Vagina (tissue), 2 donors: ENCODE results near the gene REXO4. TPM values are rescaled to one million over a fixed set of nuclear protein-coding genes. Genes with fewer than 3 reads are reported as not detected.
"Not testable (repeated sequence)": the region's sequence is repeated elsewhere in the genome, so short reads cannot be mapped to it uniquely, and the experiment has no call there.

ENCODE experiments used
- DNase-seq, 2 donors: peaks; one replicate each; pipeline ENCODE4 v3.0.0-alpha.2; 2017; ENCODE audit errors: extremely low spot score in 2 of 2
- H3K27ac ChIP-seq: fragments of 200-600 bp; sonication (generic); one replicate; pipeline ENCODE4 v1.5.1; 2019
- H3K27me3 ChIP-seq: fragments of 200-600 bp; sonication (generic); one replicate; pipeline ENCODE4 v1.5.1; 2019
- H3K36me3 ChIP-seq, 2 donors: fragments of 200-600 bp; sonication (generic); one replicate each; pipeline ENCODE4 v1.5.1; 2017 to 2019
- H3K4me1 ChIP-seq: fragments of 200-600 bp; sonication (generic); one replicate; pipeline ENCODE4 v1.5.1; 2019
- H3K4me3 ChIP-seq, 2 donors: fragments of 200-600 bp; sonication (generic); 1 replicate in 1 of 2; 2 replicates in 1 of 2; pipeline ENCODE4 v1.5.1; 2016 to 2019
- H3K9me3 ChIP-seq: fragments of 200-600 bp; sonication (generic); one replicate; pipeline ENCODE4 v1.5.1; 2019
- CTCF ChIP-seq, 3 experiments: fragments of 450-650 bp in 2 of 3; fragments of 200-600 bp in 1 of 3; sonication (generic) in 1 of 3; IDR thresholded peaks; one replicate each; pipeline ENCODE4 v1.5.1; 2017 to 2019; ENCODE audit warnings: antibody characterized with exemption in 3 of 3, mild to moderate bottlenecking in 2 of 3, moderate library complexity in 2 of 3
- POLR2A ChIP-seq, 2 donors: fragments of 450-650 bp; IDR thresholded peaks; one replicate each; pipeline ENCODE4 v1.6.1; 2017; ENCODE audit warnings: antibody characterized with exemption in 2 of 2, mild to moderate bottlenecking in 2 of 2, moderate library complexity in 2 of 2
- POLR2AphosphoS5 ChIP-seq, 2 donors: sonication (generic); formaldehyde crosslinking; IDR thresholded peaks; one replicate each; pipeline ENCODE4 v1.9.0; 2017; ENCODE audit warnings: antibody characterized with exemption in 2 of 2, mild to moderate bottlenecking in 2 of 2, low read depth in 1 of 2; ENCODE audit not compliant: insufficient read depth in 1 of 2
- intact Hi-C: fragments of 100-400 bp; cut with DNase I; formaldehyde crosslinking; loops from one replicate; pipeline ENCODE4 v1.15.1; 2023
- total RNA-seq: library from RNA; depleted of rRNA; stranded (reverse); fragments of >200 nt; gene quantifications from one replicate; pipeline ENCODE4 v1.2.3, GENCODE V29; 2016

REXO4 gene
- total RNA-seq, 1 donor from 2014 or later: 17.2 TPM

GRCh38 chr9:133393399-133393798 is 24.4 kb downstream of the REXO4 start:
- Histone ChIP-seq H3K4me1 (no peaks in the 10 kb centered on the region), H3K27ac (no peak overlapping the region), H3K9me3 (no peaks in the 10 kb centered on the region), H3K4me3 (no peak overlapping the region), H3K36me3 (no peaks in the 10 kb centered on the region), H3K27me3 (no peaks in the 10 kb centered on the region)
- TF ChIP-seq POLR2A (IDR thresholded peaks at IDR 0.05): no peak
- TF ChIP-seq CTCF (IDR thresholded peaks at IDR 0.05): no peak
- TF ChIP-seq POLR2AphosphoS5 (IDR thresholded peaks at IDR 0.05; ENCODE audit: insufficient read depth in 1 of 2, low read depth in 1 of 2): no peak
- DNase-seq: no peak
- intact Hi-C loops: no loop called here

GRCh38 chr9:133392308-133392707 is 25.5 kb downstream of the REXO4 start:
- H3K4me1 ChIP-seq, H3K4me3 ChIP-seq, H3K27ac ChIP-seq, H3K36me3 ChIP-seq, H3K27me3 ChIP-seq, DNase-seq, intact Hi-C loops, H3K9me3 ChIP-seq: not testable (repeated sequence)

GRCh38 chr9:133391449-133391848 is 26.4 kb downstream of the REXO4 start:
- intact Hi-C loops, H3K27ac ChIP-seq, H3K27me3 ChIP-seq, H3K36me3 ChIP-seq, H3K4me1 ChIP-seq, H3K4me3 ChIP-seq, H3K9me3 ChIP-seq, DNase-seq: not testable (repeated sequence)

- Histone ChIP-seq H3K4me1 (no peaks in the 10 kb centered on the region), H3K36me3 (no peaks in the 10 kb centered on the region), H3K27me3 (no peaks in the 10 kb centered on the region), H3K4me3 (no peak overlapping the region), H3K9me3 (no peaks in the 10 kb centered on the region), H3K27ac (no peak overlapping the region)
- intact Hi-C loops: no loop called here
- no peak for TF ChIP-seq POLR2A (IDR thresholded peaks at IDR 0.05)
- TF ChIP-seq POLR2AphosphoS5 (IDR thresholded peaks at IDR 0.05; ENCODE audit: insufficient read depth in 1 of 2, low read depth in 1 of 2): no peak
- no peak for TF ChIP-seq CTCF (IDR thresholded peaks at IDR 0.05)
- DNase-seq: no peak
Measured at GRCh38 chr9:133390713-133391112, 27.1 kb downstream of the REXO4 start.

- H3K4me3 ChIP-seq: no peak overlapping the region
- no peak for TF ChIP-seq POLR2A (IDR thresholded peaks at IDR 0.05)
- no peak for TF ChIP-seq POLR2AphosphoS5 (IDR thresholded peaks at IDR 0.05; ENCODE audit: insufficient read depth in 1 of 2, low read depth in 1 of 2)
- TF ChIP-seq CTCF (IDR thresholded peaks at IDR 0.05): no peak
- DNase-seq: no peak
Measured at GRCh38 chr9:133389562-133389961, 28.2 kb downstream of the REXO4 start.

GRCh38 chr9:133389025-133389557 is 28.7 kb downstream of the REXO4 start:
- no peak overlapping the region for H3K27ac ChIP-seq
- no peaks in the 10 kb centered on the region for H3K27me3 ChIP-seq
- DNase-seq: no peak
- no peaks in the 10 kb centered on the region for H3K4me1 ChIP-seq
- no peak overlapping the region for H3K4me3 ChIP-seq
- no peaks in the 10 kb centered on the region for H3K36me3 ChIP-seq
- no peaks in the 10 kb centered on the region for H3K9me3 ChIP-seq
- TF ChIP-seq CTCF (IDR thresholded peaks at IDR 0.05): no peak
- no peak for TF ChIP-seq POLR2A (IDR thresholded peaks at IDR 0.05)
- TF ChIP-seq POLR2AphosphoS5 (IDR thresholded peaks at IDR 0.05; ENCODE audit: insufficient read depth in 1 of 2, low read depth in 1 of 2): no peak
- intact Hi-C loops: no loop called here

More at GRCh38 chr9:133389562-133389961, 28.2 kb downstream of the REXO4 start:
- Histone ChIP-seq H3K4me1 (no peaks in the 10 kb centered on the region), H3K27ac (no peak overlapping the region), H3K9me3 (no peaks in the 10 kb centered on the region), H3K36me3 (no peaks in the 10 kb centered on the region), H3K27me3 (no peaks in the 10 kb centered on the region)
- intact Hi-C loops: no loop called here
